HepG2 (cell line): ENCODE results near the gene KLF13. TPM values are rescaled to one million over a fixed set of nuclear protein-coding genes. Genes with fewer than 3 reads are reported as not detected.

ENCODE experiments used
- HMGA1 ChIP-seq: sonication (generic); formaldehyde crosslinking; conservative IDR thresholded peaks from 2 replicates; pipeline ENCODE4 v1.4.0; 2020; ENCODE audit warnings: missing genetic modification reagents
- NONO ChIP-seq, 2 experiments: fragments of 450-650 bp in 1 of 2; sonication (generic) in 1 of 2; formaldehyde crosslinking in 1 of 2; IDR thresholded peaks in 1 of 2; conservative IDR thresholded peaks in 1 of 2; 2 replicates each; pipeline versions ENCODE4 v1.6.1 to v1.8.0; 2017 to 2022; ENCODE audit warnings: mild to moderate bottlenecking in 1 of 2, missing genetic modification reagents in 1 of 2, moderate library complexity in 1 of 2
- SATB2 ChIP-seq: sonication (generic); formaldehyde crosslinking; IDR thresholded peaks from 2 replicates; pipeline ENCODE4 v1.5.0; 2020; ENCODE audit warnings: missing genetic modification reagents
- ZBED4 ChIP-seq: sonication (generic); formaldehyde crosslinking; IDR thresholded peaks from 2 replicates; pipeline ENCODE4 v1.4.0; 2020; ENCODE audit warnings: missing genetic modification reagents, borderline replicate concordance
- ZFP36L2 ChIP-seq: sonication (generic); formaldehyde crosslinking; IDR thresholded peaks from 2 replicates; pipeline ENCODE4 v1.4.0; 2020; ENCODE audit warnings: missing genetic modification reagents
- ZNF280B ChIP-seq: sonication (generic); formaldehyde crosslinking; IDR thresholded peaks from 2 replicates; pipeline ENCODE4 v1.5.0; 2020; ENCODE audit warnings: missing genetic modification reagents, mild to moderate bottlenecking, borderline replicate concordance
- ZNF780A ChIP-seq: sonication (generic); formaldehyde crosslinking; IDR thresholded peaks from 2 replicates; pipeline ENCODE4 v1.8.0; 2022; ENCODE audit warnings: mild to moderate bottlenecking, missing genetic modification reagents, moderate library complexity
- polyA plus RNA-seq, 8 experiments: library from polyadenylated mRNA; depleted of rRNA in 3 of 8; stranded (reverse) in 7 of 8; unstranded in 1 of 8; fragments of >200 nt; fragmentation: Illumina TruSeq in 4 of 8; extraction: Trizol in 4 of 8; gene quantifications; 2 replicates each; pipeline versions ENCODE4 v1.2.1 to v1.2.3, GENCODE V29; 2011 to 2016; ENCODE audit warnings: low read depth in 4 of 8, missing spikeins in 1 of 8, mixed read lengths in 1 of 8; ENCODE audit not compliant: insufficient read depth in 1 of 8
- total RNA-seq, 5 experiments: library from RNA; depleted of rRNA; stranded (reverse); fragments of >200 nt; fragmentation: Illumina TruSeq; extraction: Trizol; gene quantifications; 2 replicates each; pipeline ENCODE4 v1.2.3, GENCODE V29; 2016; ENCODE audit warnings: low read depth in 1 of 5

The KLF13 gene
- total and polyA plus RNA-seq, 2 of the 13 experiments (the other 11 are each of a cell fraction or from before 2014, with no cell fraction given), result 16.8 to 25.1 TPM

GRCh38 chr15:31332020-31332680 lies 5.5 kb downstream of the KLF13 start (continued):
- no peak for TF ChIP-seq ZNF280B (CRISPR knock-in tag)
- no peak for TF ChIP-seq ZBED4
- no peak for TF ChIP-seq SATB2 (CRISPR knock-in tag)
- TF ChIP-seq NONO (IDR thresholded peaks at IDR 0.05), result no peak
- no peak for TF ChIP-seq NONO (CRISPR knock-in tag; conservative IDR thresholded peaks at IDR 0.05)
- no peak for TF ChIP-seq ZNF780A (CRISPR knock-in tag)
- TF ChIP-seq ZFP36L2 (CRISPR knock-in tag), result no peak
- no peak for TF ChIP-seq HMGA1 (CRISPR knock-in tag)
